ENCODE measurements around the gene ARSI.

The ARSI gene

GRCh38 chr5:150339165-150339564 lies 36.5 kb upstream of the ARSI start:
- TF ChIP-seq, protein P1, sequence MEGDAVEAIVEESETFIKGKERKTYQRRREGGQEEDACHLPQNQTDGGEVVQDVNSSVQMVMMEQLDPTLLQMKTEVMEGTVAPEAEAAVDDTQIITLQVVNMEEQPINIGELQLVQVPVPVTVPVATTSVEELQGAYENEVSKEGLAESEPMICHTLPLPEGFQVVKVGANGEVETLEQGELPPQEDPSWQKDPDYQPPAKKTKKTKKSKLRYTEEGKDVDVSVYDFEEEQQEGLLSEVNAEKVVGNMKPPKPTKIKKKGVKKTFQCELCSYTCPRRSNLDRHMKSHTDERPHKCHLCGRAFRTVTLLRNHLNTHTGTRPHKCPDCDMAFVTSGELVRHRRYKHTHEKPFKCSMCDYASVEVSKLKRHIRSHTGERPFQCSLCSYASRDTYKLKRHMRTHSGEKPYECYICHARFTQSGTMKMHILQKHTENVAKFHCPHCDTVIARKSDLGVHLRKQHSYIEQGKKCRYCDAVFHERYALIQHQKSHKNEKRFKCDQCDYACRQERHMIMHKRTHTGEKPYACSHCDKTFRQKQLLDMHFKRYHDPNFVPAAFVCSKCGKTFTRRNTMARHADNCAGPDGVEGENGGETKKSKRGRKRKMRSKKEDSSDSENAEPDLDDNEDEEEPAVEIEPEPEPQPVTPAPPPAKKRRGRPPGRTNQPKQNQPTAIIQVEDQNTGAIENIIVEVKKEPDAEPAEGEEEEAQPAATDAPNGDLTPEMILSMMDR (IDR thresholded peaks at IDR 0.05; ENCODE audit: borderline replicate concordance, insufficient read depth, low read depth, low read length), result no peak
- H3K4me3 ChIP-seq (ENCODE audit: low read depth, low read length), result no peak overlapping the region

GRCh38 chr5:150338546-150338945 lies 35.8 kb upstream of the ARSI start:
- TF ChIP-seq, protein P1 (IDR thresholded peaks at IDR 0.05; ENCODE audit: borderline replicate concordance, insufficient read depth, low read depth, low read length), result no peak
- H3K4me3 ChIP-seq (ENCODE audit: low read depth, low read length), result no peak overlapping the region

DNA sequence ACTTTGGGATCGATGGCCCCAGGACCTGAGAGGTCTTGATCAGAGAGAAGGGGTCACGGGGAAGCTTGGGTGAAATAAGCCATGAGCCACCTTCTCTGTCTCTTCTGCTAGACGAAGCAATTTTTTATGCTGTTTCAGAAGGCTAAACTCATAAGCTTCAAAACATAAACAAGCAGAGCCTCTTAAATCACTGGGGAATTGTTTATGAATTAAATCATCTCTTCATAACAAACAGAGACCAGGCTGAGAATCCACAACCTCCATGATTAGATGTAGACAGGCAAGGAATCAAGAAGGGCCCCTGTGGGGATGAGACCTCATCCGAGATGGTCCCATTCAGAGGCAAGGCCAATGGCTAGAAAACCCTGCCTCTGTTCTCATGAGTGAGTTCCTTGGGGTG lies 33.1 kb upstream of the ARSI start:
- TF ChIP-seq, protein P1 (IDR thresholded peaks at IDR 0.05; ENCODE audit: borderline replicate concordance, insufficient read depth, low read depth, low read length), result no peak

DNA sequence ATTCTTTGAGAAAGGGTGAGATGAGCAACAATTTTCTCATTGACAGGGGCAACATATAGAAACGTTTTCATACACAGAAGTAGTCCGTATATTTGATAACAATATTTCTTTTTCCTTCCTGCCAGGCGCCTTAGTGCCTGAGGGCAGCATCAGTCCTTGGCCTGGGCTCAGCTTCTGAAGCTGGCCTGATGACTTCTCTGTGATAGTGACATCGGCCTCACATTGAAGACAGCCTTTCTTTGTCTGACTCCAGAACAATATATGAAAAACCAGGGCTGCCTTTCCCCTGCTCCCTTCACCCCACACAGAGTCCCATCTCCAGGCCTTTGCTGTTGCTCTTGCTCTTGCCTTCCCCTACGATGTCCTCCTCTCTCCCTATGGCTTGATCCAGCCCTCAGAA lies 30.7 kb upstream of the ARSI start:
- H3K4me3 ChIP-seq (ENCODE audit: low read depth, low read length), result no peak overlapping the region
- TF ChIP-seq, protein P1 (IDR thresholded peaks at IDR 0.05; ENCODE audit: borderline replicate concordance, insufficient read depth, low read depth, low read length), result no peak

More for the DNA sequence above, 33.1 kb upstream of the ARSI start:
- H3K4me3 ChIP-seq (ENCODE audit: low read depth, low read length), result no peak overlapping the region

GRCh38 chr5:150329881-150330876 lies 27.5 kb upstream of the ARSI start:
- TF ChIP-seq, protein P1 (IDR thresholded peaks at IDR 0.05; ENCODE audit: borderline replicate concordance, insufficient read depth, low read depth, low read length), result no peak
- H3K4me3 ChIP-seq (ENCODE audit: low read depth, low read length), result no peak overlapping the region

GRCh38 chr5:150329038-150329437 lies 26.3 kb upstream of the ARSI start:
- no peak overlapping the region for H3K4me3 ChIP-seq (ENCODE audit: low read depth, low read length)
- TF ChIP-seq, protein P1 (IDR thresholded peaks at IDR 0.05; ENCODE audit: borderline replicate concordance, insufficient read depth, low read depth, low read length), result no peak

DNA sequence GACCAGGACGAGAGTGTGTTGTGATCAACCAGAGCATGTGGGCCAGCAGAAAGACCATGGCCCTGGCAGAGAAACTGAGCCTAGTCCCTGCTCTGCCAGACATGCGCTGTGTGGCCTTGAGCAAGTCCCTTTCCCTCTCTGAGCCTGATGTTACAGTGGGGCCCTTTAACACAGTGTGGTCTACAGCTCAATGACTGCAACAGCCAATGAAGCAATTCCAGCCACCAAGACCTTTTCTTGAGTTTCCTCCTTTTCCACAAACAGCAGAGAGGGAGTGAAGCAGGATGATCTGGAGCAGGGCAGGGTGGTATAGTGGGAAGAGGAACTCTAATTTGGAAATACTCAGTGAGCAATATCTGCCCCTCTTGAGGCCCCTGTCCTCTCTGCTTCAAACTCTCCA lies 25.8 kb upstream of the ARSI start:
- TF ChIP-seq, protein P1 (IDR thresholded peaks at IDR 0.05; ENCODE audit: borderline replicate concordance, insufficient read depth, low read depth, low read length), result no peak
- no peak overlapping the region for H3K4me3 ChIP-seq (ENCODE audit: low read depth, low read length)
